ENCODE data around the gene RCCD1.
"Not testable (repeated sequence)": the region's sequence is repeated elsewhere in the genome, so short reads cannot be mapped to it uniquely, and the experiment has no call there.

RCCD1 gene

GRCh38 chr15:90918835-90919234 lies 35.8 kb upstream of the RCCD1 start:
- H3K4me3 ChIP-seq (ENCODE audit: low read length): no peak overlapping the region
- no peak for DNase-seq (ENCODE audit: low read depth)
- no peak for TF ChIP-seq CTCF (IDR thresholded peaks at IDR 0.05; ENCODE audit: insufficient read depth, low read depth, low read length, missing control alignments)

- no peak for TF ChIP-seq CTCF (IDR thresholded peaks at IDR 0.05; ENCODE audit: insufficient read depth, low read depth, low read length, missing control alignments)
- no peak overlapping the region for H3K4me3 ChIP-seq (ENCODE audit: low read length)
- no peak for DNase-seq (ENCODE audit: low read depth)
Measured at GRCh38 chr15:90921887-90922286, 32.8 kb upstream of the RCCD1 start.

- not testable (repeated sequence) for H3K4me3 ChIP-seq (ENCODE audit: low read length)
- peak; percentile 35 for DNase-seq (ENCODE audit: low read depth)
Measured at GRCh38 chr15:90922712-90923322, 31.9 kb upstream of the RCCD1 start.

- no peak overlapping the region for H3K4me3 ChIP-seq (ENCODE audit: low read length)
- TF ChIP-seq CTCF (IDR thresholded peaks at IDR 0.05; ENCODE audit: insufficient read depth, low read depth, low read length, missing control alignments): no peak
- DNase-seq (ENCODE audit: low read depth): no peak
Measured at GRCh38 chr15:90924375-90924774, 30.3 kb upstream of the RCCD1 start.

- not testable (repeated sequence) for H3K4me3 ChIP-seq (ENCODE audit: low read length)
Measured at GRCh38 chr15:90926766-90927165, 27.9 kb upstream of the RCCD1 start.

GRCh38 chr15:90928106-90928505 lies 26.6 kb upstream of the RCCD1 start:
- not testable (repeated sequence) for DNase-seq (ENCODE audit: low read depth); H3K4me3 ChIP-seq (ENCODE audit: low read length)

More at GRCh38 chr15:90926766-90927165, 27.9 kb upstream of the RCCD1 start:
- not testable (repeated sequence) for DNase-seq (ENCODE audit: low read depth)

- H3K4me3 ChIP-seq (ENCODE audit: low read length): peak overlapping the region; percentile 72
- TF ChIP-seq CTCF (IDR thresholded peaks at IDR 0.05; ENCODE audit: insufficient read depth, low read depth, low read length, missing control alignments): no peak
- no peak for DNase-seq (ENCODE audit: low read depth)
Measured at GRCh38 chr15:90929246-90930019, 25.3 kb upstream of the RCCD1 start.

GRCh38 chr15:90930861-90931574 lies 23.7 kb upstream of the RCCD1 start:
- no peak for TF ChIP-seq CTCF (IDR thresholded peaks at IDR 0.05; ENCODE audit: insufficient read depth, low read depth, low read length, missing control alignments)
- no peak for DNase-seq (ENCODE audit: low read depth)
- peak overlapping the region; percentile 97 for H3K4me3 ChIP-seq (ENCODE audit: low read length)

All from epithelial cell of esophagus (primary cell).